Measurements from ENCODE around the gene TXNDC11.

Gene TXNDC11

GRCh38 chr16:11697319-11697718 is 45.3 kb downstream of the TXNDC11 start:
- TF ChIP-seq MAX (IDR thresholded peaks at IDR 0.05; ENCODE audit: low read depth, low read length): no peak
- TF ChIP-seq POLR2A (IDR thresholded peaks at IDR 0.05; ENCODE audit: extremely low read depth, insufficient read length): no peak
- TF ChIP-seq MYC (IDR thresholded peaks at IDR 0.05; ENCODE audit: low read depth, low read length): no peak
- no peak for TF ChIP-seq CTCF (IDR thresholded peaks at IDR 0.05; ENCODE audit: low read depth, low read length)
- no peak overlapping the region for H3K4me3 ChIP-seq (ENCODE audit: low read depth, low read length)
- DNase-seq (ENCODE audit: low read depth): no peak

- DNase-seq (ENCODE audit: low read depth): no peak
- no peak overlapping the region for H3K4me3 ChIP-seq (ENCODE audit: low read depth, low read length)
- TF ChIP-seq MYC (IDR thresholded peaks at IDR 0.05; ENCODE audit: low read depth, low read length) (no peak), POLR2A (IDR thresholded peaks at IDR 0.05; ENCODE audit: extremely low read depth, insufficient read length) (no peak)
Observed at GRCh38 chr16:11696266-11697012, 46.2 kb downstream of the TXNDC11 start.

GRCh38 chr16:11692651-11693050 is 50.0 kb downstream of the TXNDC11 start:
- no peak overlapping the region for H3K4me3 ChIP-seq (ENCODE audit: low read depth, low read length)
- no peak for DNase-seq (ENCODE audit: low read depth)
- no peak for TF ChIP-seq CTCF (IDR thresholded peaks at IDR 0.05; ENCODE audit: low read depth, low read length)
- no peak for TF ChIP-seq MYC (IDR thresholded peaks at IDR 0.05; ENCODE audit: low read depth, low read length)
- no peak for TF ChIP-seq POLR2A (IDR thresholded peaks at IDR 0.05; ENCODE audit: extremely low read depth, insufficient read length)
- no peak for TF ChIP-seq MAX (IDR thresholded peaks at IDR 0.05; ENCODE audit: low read depth, low read length)

- no peak for DNase-seq (ENCODE audit: low read depth)
- no peak overlapping the region for H3K4me3 ChIP-seq (ENCODE audit: low read depth, low read length)
- TF ChIP-seq MYC (IDR thresholded peaks at IDR 0.05; ENCODE audit: low read depth, low read length): no peak
- TF ChIP-seq CTCF (IDR thresholded peaks at IDR 0.05; ENCODE audit: low read depth, low read length): no peak
- no peak for TF ChIP-seq POLR2A (IDR thresholded peaks at IDR 0.05; ENCODE audit: extremely low read depth, insufficient read length)
Observed at GRCh38 chr16:11692171-11692570, 50.5 kb downstream of the TXNDC11 start.

GRCh38 chr16:11691771-11692170 is 50.9 kb downstream of the TXNDC11 start:
- DNase-seq (ENCODE audit: low read depth): no peak
- TF ChIP-seq CTCF (IDR thresholded peaks at IDR 0.05; ENCODE audit: low read depth, low read length) (no peak), MYC (IDR thresholded peaks at IDR 0.05; ENCODE audit: low read depth, low read length) (no peak), POLR2A (IDR thresholded peaks at IDR 0.05; ENCODE audit: extremely low read depth, insufficient read length) (no peak), MAX (IDR thresholded peaks at IDR 0.05; ENCODE audit: low read depth, low read length) (no peak)
- no peak overlapping the region for H3K4me3 ChIP-seq (ENCODE audit: low read depth, low read length)

- no peak overlapping the region for H3K4me3 ChIP-seq (ENCODE audit: low read depth, low read length)
- TF ChIP-seq MAX (IDR thresholded peaks at IDR 0.05; ENCODE audit: low read depth, low read length) (no peak), CTCF (IDR thresholded peaks at IDR 0.05; ENCODE audit: low read depth, low read length) (no peak), POLR2A (IDR thresholded peaks at IDR 0.05; ENCODE audit: extremely low read depth, insufficient read length) (no peak), MYC (IDR thresholded peaks at IDR 0.05; ENCODE audit: low read depth, low read length) (no peak)
- no peak for DNase-seq (ENCODE audit: low read depth)
Observed at GRCh38 chr16:11691235-11691634, 51.4 kb downstream of the TXNDC11 start.

All from NB4 (cell line).